ENCODE data around the gene DRC7. TPM values are rescaled to one million over a fixed set of nuclear protein-coding genes. Genes with fewer than 3 reads are reported as not detected.

Gene DRC7
- total RNA-seq, 1 experiment from 2014 or later = 0.85 TPM

DNA sequence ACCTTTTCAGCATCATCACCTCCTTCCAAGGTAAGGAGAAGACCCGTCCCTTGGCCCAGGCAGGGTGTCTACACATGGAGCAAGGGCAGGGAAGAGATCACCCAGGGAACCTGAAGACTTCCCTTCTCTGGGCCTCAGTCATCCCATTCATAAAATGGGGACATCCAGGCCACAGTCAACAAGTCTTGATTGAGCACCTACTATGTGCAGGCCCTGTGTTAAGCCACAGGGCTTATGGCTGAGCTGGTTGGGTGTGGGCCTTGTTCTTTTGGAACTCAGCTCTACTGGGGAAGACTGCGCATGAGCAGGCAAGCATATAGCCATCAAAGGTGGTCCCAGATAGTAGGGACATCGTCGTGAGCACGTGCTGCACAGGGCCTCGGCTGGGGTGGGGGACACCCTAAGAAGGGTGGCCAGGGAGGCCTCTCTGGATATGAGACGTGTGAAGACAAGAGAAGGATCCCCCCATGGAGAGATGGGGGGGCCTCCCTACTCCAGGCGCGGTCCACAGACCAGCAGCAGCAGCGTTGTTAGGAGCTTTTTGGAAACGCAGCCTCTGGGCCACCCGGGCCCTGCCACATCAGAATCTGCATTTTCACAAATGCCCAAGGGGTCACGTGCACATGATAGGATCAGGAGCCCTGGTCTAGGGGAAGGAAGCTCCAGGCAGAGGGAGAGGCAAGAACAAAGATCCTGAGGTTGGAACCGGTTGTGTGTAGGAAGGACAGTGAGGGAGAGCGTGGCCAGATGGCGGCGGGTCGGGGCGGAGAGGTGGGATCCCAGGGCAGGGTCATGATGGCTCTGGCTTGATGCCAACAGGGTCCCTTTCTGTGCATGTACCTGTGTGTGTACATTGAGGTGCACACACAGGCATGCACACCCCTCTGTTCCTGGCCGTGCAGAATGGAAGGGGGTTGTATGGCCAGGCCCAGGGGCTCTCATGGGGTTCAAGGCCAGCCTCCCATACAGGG, 32.4 kb upstream of the DRC7 start:
- Histone ChIP-seq H3K4me1 (replicated peaks; ENCODE audit: insufficient read depth) (peaks cover 5% of the 10 kb centered on the region), H3K27ac (no peak overlapping the region), H4K20me1 (ENCODE audit: insufficient read depth) (no peaks in the 10 kb centered on the region), H2AFZ (no peak overlapping the region), H3K79me2 (ENCODE audit: low read depth) (no peaks in the 10 kb centered on the region), H3K9me3 (ENCODE audit: insufficient read depth, low read depth) (no peaks in the 10 kb centered on the region), H3K4me2 (no peak overlapping the region), H3K4me3 (no peak overlapping the region), H3K9me2 (ENCODE audit: insufficient read depth) (no peaks in the 10 kb centered on the region), H3K27me3 (ENCODE audit: insufficient read depth, low read depth) (no peaks in the 10 kb centered on the region), H3K36me3 (ENCODE audit: low read depth) (no peaks in the 10 kb centered on the region), H3F3A (ENCODE audit: insufficient read depth, low read depth) (peaks cover 15% of the 10 kb centered on the region)
- no peak for DNase-seq
- TF ChIP-seq, protein P1, sequence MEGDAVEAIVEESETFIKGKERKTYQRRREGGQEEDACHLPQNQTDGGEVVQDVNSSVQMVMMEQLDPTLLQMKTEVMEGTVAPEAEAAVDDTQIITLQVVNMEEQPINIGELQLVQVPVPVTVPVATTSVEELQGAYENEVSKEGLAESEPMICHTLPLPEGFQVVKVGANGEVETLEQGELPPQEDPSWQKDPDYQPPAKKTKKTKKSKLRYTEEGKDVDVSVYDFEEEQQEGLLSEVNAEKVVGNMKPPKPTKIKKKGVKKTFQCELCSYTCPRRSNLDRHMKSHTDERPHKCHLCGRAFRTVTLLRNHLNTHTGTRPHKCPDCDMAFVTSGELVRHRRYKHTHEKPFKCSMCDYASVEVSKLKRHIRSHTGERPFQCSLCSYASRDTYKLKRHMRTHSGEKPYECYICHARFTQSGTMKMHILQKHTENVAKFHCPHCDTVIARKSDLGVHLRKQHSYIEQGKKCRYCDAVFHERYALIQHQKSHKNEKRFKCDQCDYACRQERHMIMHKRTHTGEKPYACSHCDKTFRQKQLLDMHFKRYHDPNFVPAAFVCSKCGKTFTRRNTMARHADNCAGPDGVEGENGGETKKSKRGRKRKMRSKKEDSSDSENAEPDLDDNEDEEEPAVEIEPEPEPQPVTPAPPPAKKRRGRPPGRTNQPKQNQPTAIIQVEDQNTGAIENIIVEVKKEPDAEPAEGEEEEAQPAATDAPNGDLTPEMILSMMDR (conservative IDR thresholded peaks at IDR 0.05) = no peak
- no peak for TF ChIP-seq EZH2 (IDR thresholded peaks at IDR 0.05; ENCODE audit: low read depth)
- ChIA-PET CTCF (no interaction called here), POLR2A (ENCODE audit: unreplicated experiment) (no interaction called here)
- no TSS peak for BruUV-seq (replicated peaks)
- intact Hi-C loops (cut with micrococcal nuclease; ENCODE audit: unreplicated experiment) = no loop called here

DNA sequence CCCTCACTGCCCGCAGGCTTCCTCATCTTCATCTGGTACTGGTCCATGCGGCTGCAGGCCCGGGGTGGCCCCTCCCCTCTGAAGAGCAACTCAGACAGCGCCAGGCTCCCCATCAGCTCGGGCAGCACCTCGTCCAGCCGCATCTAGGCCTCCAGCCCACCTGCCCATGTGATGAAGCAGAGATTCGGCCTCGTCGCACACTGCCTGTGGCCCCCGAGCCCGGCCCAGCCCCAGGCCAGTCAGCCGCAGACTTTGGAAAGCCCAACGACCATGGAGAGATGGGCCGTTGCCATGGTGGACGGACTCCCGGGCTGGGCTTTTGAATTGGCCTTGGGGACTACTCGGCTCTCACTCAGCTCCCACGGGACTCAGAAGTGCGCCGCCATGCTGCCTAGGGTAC, 31.2 kb upstream of the DRC7 start:
- DNase-seq = no peak
- TF ChIP-seq, protein P1 (conservative IDR thresholded peaks at IDR 0.05) = no peak
- no peak for TF ChIP-seq EZH2 (IDR thresholded peaks at IDR 0.05; ENCODE audit: low read depth)
- Histone ChIP-seq H3K4me1 (replicated peaks; ENCODE audit: insufficient read depth) (peaks cover 17% of the 10 kb centered on the region), H2AFZ (no peak overlapping the region), H3K36me3 (ENCODE audit: low read depth) (no peaks in the 10 kb centered on the region), H3K4me2 (no peak overlapping the region), H3K4me3 (no peak overlapping the region), H3K27me3 (ENCODE audit: insufficient read depth, low read depth) (no peaks in the 10 kb centered on the region), H3F3A (ENCODE audit: insufficient read depth, low read depth) (peaks cover 15% of the 10 kb centered on the region), H4K20me1 (ENCODE audit: insufficient read depth) (no peaks in the 10 kb centered on the region), H3K27ac (no peak overlapping the region), H3K9me2 (ENCODE audit: insufficient read depth) (no peaks in the 10 kb centered on the region), H3K79me2 (ENCODE audit: low read depth) (no peaks in the 10 kb centered on the region), H3K9me3 (ENCODE audit: insufficient read depth, low read depth) (no peaks in the 10 kb centered on the region)
- intact Hi-C loops (cut with micrococcal nuclease; ENCODE audit: unreplicated experiment) = no loop called here
- ChIA-PET POLR2A (ENCODE audit: unreplicated experiment) (no interaction called here), CTCF (no interaction called here)
- no TSS peak for BruUV-seq (replicated peaks)

DNA sequence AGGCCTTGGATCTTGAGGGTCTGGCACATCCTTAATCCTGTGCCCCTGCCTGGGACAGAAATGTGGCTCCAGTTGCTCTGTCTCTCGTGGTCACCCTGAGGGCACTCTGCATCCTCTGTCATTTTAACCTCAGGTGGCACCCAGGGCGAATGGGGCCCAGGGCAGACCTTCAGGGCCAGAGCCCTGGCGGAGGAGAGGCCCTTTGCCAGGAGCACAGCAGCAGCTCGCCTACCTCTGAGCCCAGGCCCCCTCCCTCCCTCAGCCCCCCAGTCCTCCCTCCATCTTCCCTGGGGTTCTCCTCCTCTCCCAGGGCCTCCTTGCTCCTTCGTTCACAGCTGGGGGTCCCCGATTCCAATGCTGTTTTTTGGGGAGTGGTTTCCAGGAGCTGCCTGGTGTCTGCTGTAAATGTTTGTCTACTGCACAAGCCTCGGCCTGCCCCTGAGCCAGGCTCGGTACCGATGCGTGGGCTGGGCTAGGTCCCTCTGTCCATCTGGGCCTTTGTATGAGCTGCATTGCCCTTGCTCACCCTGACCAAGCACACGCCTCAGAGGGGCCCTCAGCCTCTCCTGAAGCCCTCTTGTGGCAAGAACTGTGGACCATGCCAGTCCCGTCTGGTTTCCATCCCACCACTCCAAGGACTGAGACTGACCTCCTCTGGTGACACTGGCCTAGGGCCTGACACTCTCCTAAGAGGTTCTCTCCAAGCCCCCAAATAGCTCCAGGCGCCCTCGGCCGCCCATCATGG, 30.5 kb upstream of the DRC7 start:
- no peaks in the 10 kb centered on the region for H3K36me3 ChIP-seq (ENCODE audit: low read depth)
- peaks cover 18% of the 10 kb centered on the region for H3K4me1 ChIP-seq (replicated peaks; ENCODE audit: insufficient read depth)
- H3K4me3 ChIP-seq = no peak overlapping the region
- H3K27me3 ChIP-seq (ENCODE audit: insufficient read depth, low read depth) = no peaks in the 10 kb centered on the region
- BruUV-seq (replicated peaks) = no TSS peak
- H4K20me1 ChIP-seq (ENCODE audit: insufficient read depth) = no peaks in the 10 kb centered on the region
- intact Hi-C loops (cut with micrococcal nuclease; ENCODE audit: unreplicated experiment) = no loop called here
- no peak for DNase-seq
- TF ChIP-seq, protein P1 (conservative IDR thresholded peaks at IDR 0.05) = no peak
- TF ChIP-seq EZH2 (IDR thresholded peaks at IDR 0.05; ENCODE audit: low read depth) = no peak
- CTCF ChIA-PET = interaction anchor here (0.6 to 0.7 kb wide), 2 partner anchors 17 to 220 kb away, joined by 6 read pairs; no protein-coding TSS in a partner anchor
- H3K9me2 ChIP-seq (ENCODE audit: insufficient read depth) = no peaks in the 10 kb centered on the region
- H3K79me2 ChIP-seq (ENCODE audit: low read depth) = no peaks in the 10 kb centered on the region
- no peaks in the 10 kb centered on the region for H3K9me3 ChIP-seq (ENCODE audit: insufficient read depth, low read depth)
- POLR2A ChIA-PET (ENCODE audit: unreplicated experiment) = interaction anchor here (0.5 to 0.6 kb wide), 2 partner anchors 43 to 268 kb away, joined by 5 to 7 read pairs; no protein-coding TSS in a partner anchor
- no peak overlapping the region for H3K27ac ChIP-seq
- H3F3A ChIP-seq (ENCODE audit: insufficient read depth, low read depth) = peaks cover 15% of the 10 kb centered on the region
- H2AFZ ChIP-seq = no peak overlapping the region
- H3K4me2 ChIP-seq = no peak overlapping the region
